ENCODE data around the gene TFF1.
"Not testable (repeated sequence)": the region's sequence is repeated elsewhere in the genome, so short reads cannot be mapped to it uniquely, and the experiment has no call there.

TFF1 gene

DNA sequence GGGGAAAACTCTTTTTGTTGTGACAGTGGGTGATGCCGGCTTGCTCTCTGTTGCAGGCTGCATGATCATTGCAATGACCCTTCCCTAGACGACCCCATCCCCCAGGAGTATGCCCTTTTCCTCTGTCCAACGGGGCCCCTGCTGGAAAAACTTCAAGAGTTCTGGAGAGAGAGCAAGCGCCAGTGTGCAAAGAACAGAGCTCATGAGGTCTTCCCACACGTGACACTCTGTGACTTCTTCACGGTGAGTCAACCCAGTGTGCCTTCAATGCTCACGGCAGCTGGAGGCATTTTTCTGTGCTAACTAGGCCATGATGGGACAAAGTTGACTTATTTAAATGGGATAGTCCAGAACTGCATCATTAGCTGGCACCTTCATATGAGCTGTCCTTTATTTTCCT is 43.0 kb upstream of the TFF1 start:
- no peaks in the 10 kb centered on the region for H3K9me3 ChIP-seq (ENCODE audit: control insufficient read depth, low read length)
- H3K27ac ChIP-seq (ENCODE audit: insufficient read depth, low read length, poor library complexity, severe bottlenecking): peak overlapping the region; percentile 36
- H3K4me1 ChIP-seq (ENCODE audit: control insufficient read depth, insufficient read depth, low read length, poor library complexity, severe bottlenecking): peaks cover 67% of the 10 kb centered on the region
- no peak for DNase-seq
- H3K4me3 ChIP-seq (ENCODE audit: insufficient read depth, low read depth, low read length, poor library complexity, severe bottlenecking): no peak overlapping the region
- no peaks in the 10 kb centered on the region for H3K27me3 ChIP-seq (replicated peaks; ENCODE audit: control insufficient read depth, insufficient read depth, low read length, poor library complexity, severe bottlenecking)
- H3K36me3 ChIP-seq (ENCODE audit: control insufficient read depth, insufficient read depth, low read length): peaks cover 69% of the 10 kb centered on the region

DNA sequence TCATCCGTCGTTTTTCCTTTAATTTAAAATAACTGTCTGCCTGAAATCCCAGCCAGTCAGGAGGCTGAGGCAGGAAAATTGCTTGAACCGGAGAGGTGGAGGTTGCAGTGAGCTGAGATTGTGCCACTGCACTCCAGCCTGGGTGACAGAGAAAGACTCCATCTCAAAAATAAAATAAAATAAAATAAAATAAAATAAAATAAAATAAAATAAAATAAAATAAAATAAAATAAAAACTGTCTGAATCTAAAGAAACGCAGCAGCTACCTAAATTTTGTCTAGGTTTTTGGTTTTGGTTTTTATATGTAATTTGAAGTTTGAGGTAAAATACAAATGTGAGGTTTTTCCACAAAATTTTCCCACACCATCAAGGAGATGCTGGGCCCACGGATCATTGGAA is 42.4 kb upstream of the TFF1 start:
- H3K4me1 ChIP-seq (ENCODE audit: control insufficient read depth, insufficient read depth, low read length, poor library complexity, severe bottlenecking): peaks cover 60% of the 10 kb centered on the region
- H3K27me3 ChIP-seq (replicated peaks; ENCODE audit: control insufficient read depth, insufficient read depth, low read length, poor library complexity, severe bottlenecking); DNase-seq; H3K4me3 ChIP-seq (ENCODE audit: insufficient read depth, low read depth, low read length, poor library complexity, severe bottlenecking); H3K9me3 ChIP-seq (ENCODE audit: control insufficient read depth, low read length): not testable (repeated sequence)
- peak overlapping the region; percentile 86 for H3K27ac ChIP-seq (ENCODE audit: insufficient read depth, low read length, poor library complexity, severe bottlenecking)
- peaks cover 62% of the 10 kb centered on the region for H3K36me3 ChIP-seq (ENCODE audit: control insufficient read depth, insufficient read depth, low read length)

DNA sequence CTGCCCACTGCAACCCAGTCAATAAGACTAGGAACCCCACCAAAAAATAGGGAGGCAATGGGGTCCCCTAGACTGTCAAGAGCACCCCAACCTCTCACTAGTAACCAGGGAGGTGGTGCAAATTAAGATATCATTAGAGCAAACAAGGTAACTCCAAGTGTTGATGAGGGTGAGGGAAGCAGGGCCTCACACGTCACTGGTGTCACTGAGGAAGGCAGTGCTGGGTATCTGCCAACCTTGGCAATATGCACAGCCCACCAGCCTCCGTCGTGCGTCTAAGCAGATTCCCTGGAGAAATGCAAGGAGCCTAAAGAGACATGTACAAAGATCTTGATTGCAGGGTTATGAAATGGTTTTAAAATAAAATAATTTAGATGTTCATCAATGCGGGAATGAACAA is 41.1 kb upstream of the TFF1 start:
- Histone ChIP-seq H3K27ac (ENCODE audit: insufficient read depth, low read length, poor library complexity, severe bottlenecking) (peak overlapping the region; percentile 86), H3K4me1 (ENCODE audit: control insufficient read depth, insufficient read depth, low read length, poor library complexity, severe bottlenecking) (peaks cover 59% of the 10 kb centered on the region), H3K4me3 (ENCODE audit: insufficient read depth, low read depth, low read length, poor library complexity, severe bottlenecking) (peak overlapping the region; percentile 55), H3K36me3 (ENCODE audit: control insufficient read depth, insufficient read depth, low read length) (peaks cover 50% of the 10 kb centered on the region), H3K9me3 (ENCODE audit: control insufficient read depth, low read length) (no peaks in the 10 kb centered on the region), H3K27me3 (replicated peaks; ENCODE audit: control insufficient read depth, insufficient read depth, low read length, poor library complexity, severe bottlenecking) (no peaks in the 10 kb centered on the region)
- no peak for DNase-seq

- H3K27me3 ChIP-seq (replicated peaks; ENCODE audit: control insufficient read depth, insufficient read depth, low read length, poor library complexity, severe bottlenecking): no peaks in the 10 kb centered on the region
- peaks cover 53% of the 10 kb centered on the region for H3K4me1 ChIP-seq (ENCODE audit: control insufficient read depth, insufficient read depth, low read length, poor library complexity, severe bottlenecking)
- DNase-seq: no peak
- H3K4me3 ChIP-seq (ENCODE audit: insufficient read depth, low read depth, low read length, poor library complexity, severe bottlenecking): peak overlapping the region; percentile 55
- H3K36me3 ChIP-seq (ENCODE audit: control insufficient read depth, insufficient read depth, low read length): peaks cover 44% of the 10 kb centered on the region
- peak overlapping the region; percentile 86 for H3K27ac ChIP-seq (ENCODE audit: insufficient read depth, low read length, poor library complexity, severe bottlenecking)
- H3K9me3 ChIP-seq (ENCODE audit: control insufficient read depth, low read length): no peaks in the 10 kb centered on the region
These were observed 40.5 kb upstream of the TFF1 start for GRCh38 chr21:42406866-42407265.

GRCh38 chr21:42406201-42406621 is 39.9 kb upstream of the TFF1 start:
- peak overlapping the region; percentile 86 for H3K27ac ChIP-seq (ENCODE audit: insufficient read depth, low read length, poor library complexity, severe bottlenecking)
- H3K4me1 ChIP-seq (ENCODE audit: control insufficient read depth, insufficient read depth, low read length, poor library complexity, severe bottlenecking): peaks cover 47% of the 10 kb centered on the region
- no peaks in the 10 kb centered on the region for H3K27me3 ChIP-seq (replicated peaks; ENCODE audit: control insufficient read depth, insufficient read depth, low read length, poor library complexity, severe bottlenecking)
- DNase-seq: no peak
- H3K4me3 ChIP-seq (ENCODE audit: insufficient read depth, low read depth, low read length, poor library complexity, severe bottlenecking): peak overlapping the region; percentile 55
- H3K9me3 ChIP-seq (ENCODE audit: control insufficient read depth, low read length): no peaks in the 10 kb centered on the region
- peaks cover 37% of the 10 kb centered on the region for H3K36me3 ChIP-seq (ENCODE audit: control insufficient read depth, insufficient read depth, low read length)

DNA sequence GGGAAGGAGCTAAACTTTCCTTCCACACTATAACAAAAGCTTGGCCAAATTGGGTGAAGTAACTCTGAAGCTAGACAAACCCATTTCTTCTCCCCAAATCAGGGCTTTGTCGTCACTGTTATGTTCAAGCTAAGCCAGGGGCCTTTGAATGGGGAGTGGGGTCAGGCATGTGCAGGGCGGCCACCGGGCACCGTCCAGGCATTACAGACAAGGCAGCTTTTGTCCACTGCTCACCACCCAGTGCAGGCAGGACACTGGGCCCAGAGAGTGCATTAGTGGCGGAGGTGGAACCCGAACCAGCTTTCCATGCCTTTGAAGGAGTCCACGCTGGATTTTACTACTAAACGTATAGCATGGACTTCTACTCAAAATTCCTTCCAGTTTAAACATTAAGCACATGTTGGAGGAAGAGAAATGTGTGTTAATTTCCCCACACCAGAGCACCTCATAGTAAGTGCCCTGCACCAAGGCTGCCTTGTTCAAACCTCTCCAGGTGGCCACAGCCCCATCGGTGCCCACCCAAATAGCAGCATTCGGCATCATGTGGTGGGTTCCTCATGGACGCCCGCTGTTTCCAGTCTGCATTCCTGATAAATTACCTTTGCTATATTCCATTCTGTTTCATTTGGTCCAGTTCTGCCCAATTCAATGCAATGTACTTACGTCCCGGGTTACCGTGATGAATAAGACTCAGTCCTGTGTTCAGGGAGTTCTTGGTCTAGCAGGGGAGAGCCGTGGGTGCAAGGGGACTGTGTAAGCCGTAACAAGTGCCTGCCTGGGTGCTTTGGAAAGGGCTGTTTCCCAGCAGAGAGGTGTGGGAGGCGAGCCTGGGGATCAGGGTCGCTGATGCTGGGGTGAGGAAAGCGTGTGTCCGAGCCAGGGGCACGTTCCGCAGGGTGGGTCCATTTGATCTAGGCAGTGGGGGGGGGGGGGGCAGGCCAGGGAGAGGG is 39.0 kb upstream of the TFF1 start:
- peaks cover 46% of the 10 kb centered on the region for H3K4me1 ChIP-seq (ENCODE audit: control insufficient read depth, insufficient read depth, low read length, poor library complexity, severe bottlenecking)
- H3K36me3 ChIP-seq (ENCODE audit: control insufficient read depth, insufficient read depth, low read length): peaks cover 29% of the 10 kb centered on the region
- peak overlapping the region; percentile 86 for H3K27ac ChIP-seq (ENCODE audit: insufficient read depth, low read length, poor library complexity, severe bottlenecking)
- no peaks in the 10 kb centered on the region for H3K27me3 ChIP-seq (replicated peaks; ENCODE audit: control insufficient read depth, insufficient read depth, low read length, poor library complexity, severe bottlenecking)
- peak overlapping the region; percentile 55 for H3K4me3 ChIP-seq (ENCODE audit: insufficient read depth, low read depth, low read length, poor library complexity, severe bottlenecking)
- DNase-seq: no peak
- H3K9me3 ChIP-seq (ENCODE audit: control insufficient read depth, low read length): no peaks in the 10 kb centered on the region

DNA sequence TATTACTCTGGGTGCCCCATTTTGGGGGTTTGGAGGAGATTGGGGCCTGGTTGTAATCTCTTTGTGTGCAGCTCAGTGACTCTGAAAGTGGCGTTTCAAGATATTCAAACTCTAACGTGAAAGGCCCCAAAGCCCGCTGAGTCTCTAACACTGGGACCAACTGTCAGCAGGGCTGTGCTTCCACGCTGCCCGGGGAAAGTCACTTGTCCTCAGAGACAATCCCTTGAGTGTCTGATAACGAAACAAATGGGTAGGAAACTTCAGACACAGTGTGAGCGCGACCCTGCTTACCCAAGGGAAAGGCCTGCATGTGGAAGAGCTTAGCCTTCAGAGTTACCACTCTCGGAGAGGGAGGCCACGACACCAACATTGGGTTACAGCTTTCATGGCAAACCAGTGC is 38.2 kb upstream of the TFF1 start:
- Histone ChIP-seq H3K4me3 (ENCODE audit: insufficient read depth, low read depth, low read length, poor library complexity, severe bottlenecking) (peak overlapping the region; percentile 55), H3K4me1 (ENCODE audit: control insufficient read depth, insufficient read depth, low read length, poor library complexity, severe bottlenecking) (peaks cover 47% of the 10 kb centered on the region), H3K36me3 (ENCODE audit: control insufficient read depth, insufficient read depth, low read length) (peaks cover 21% of the 10 kb centered on the region), H3K27me3 (replicated peaks; ENCODE audit: control insufficient read depth, insufficient read depth, low read length, poor library complexity, severe bottlenecking) (no peaks in the 10 kb centered on the region), H3K27ac (ENCODE audit: insufficient read depth, low read length, poor library complexity, severe bottlenecking) (peak overlapping the region; percentile 86), H3K9me3 (ENCODE audit: control insufficient read depth, low read length) (no peaks in the 10 kb centered on the region)
- no peak for DNase-seq

- peak within 1 kb of the TSS; percentile 86 for H3K27ac ChIP-seq (ENCODE audit: insufficient read depth, low read length, poor library complexity, severe bottlenecking)
- peaks cover 14% of the 10 kb centered on the region for H3K36me3 ChIP-seq (ENCODE audit: control insufficient read depth, insufficient read depth, low read length)
- DNase-seq: peak in 1 of 3 donors; percentile 44
- H3K9me3 ChIP-seq (ENCODE audit: control insufficient read depth, low read length): no peaks in the 10 kb centered on the region
- peak within 1 kb of the TSS; percentile 55 for H3K4me3 ChIP-seq (ENCODE audit: insufficient read depth, low read depth, low read length, poor library complexity, severe bottlenecking)
- H3K4me1 ChIP-seq (ENCODE audit: control insufficient read depth, insufficient read depth, low read length, poor library complexity, severe bottlenecking): peaks cover 45% of the 10 kb centered on the region
- no peaks in the 10 kb centered on the region for H3K27me3 ChIP-seq (replicated peaks; ENCODE audit: control insufficient read depth, insufficient read depth, low read length, poor library complexity, severe bottlenecking)
These were observed 37.4 kb upstream of the TFF1 start, which contains the start of gene UBASH3A for GRCh38 chr21:42403611-42404231. UBASH3A (plus strand) TSS chr21:42403902; CDS start chr21:42403946, 44 bp downstream.

GRCh38 chr21:42401820-42402251 is 35.5 kb upstream of the TFF1 start:
- DNase-seq: no peak

GRCh38 chr21:42401154-42401553 is 34.8 kb upstream of the TFF1 start:
- peaks cover 30% of the 10 kb centered on the region for H3K4me1 ChIP-seq (ENCODE audit: control insufficient read depth, insufficient read depth, low read length, poor library complexity, severe bottlenecking)
- no peak for DNase-seq
- H3K36me3 ChIP-seq (ENCODE audit: control insufficient read depth, insufficient read depth, low read length): no peaks in the 10 kb centered on the region
- peak overlapping the region; percentile 15 for H3K27ac ChIP-seq (ENCODE audit: insufficient read depth, low read length, poor library complexity, severe bottlenecking)
- no peak overlapping the region for H3K4me3 ChIP-seq (ENCODE audit: insufficient read depth, low read depth, low read length, poor library complexity, severe bottlenecking)
- no peaks in the 10 kb centered on the region for H3K9me3 ChIP-seq (ENCODE audit: control insufficient read depth, low read length)
- H3K27me3 ChIP-seq (replicated peaks; ENCODE audit: control insufficient read depth, insufficient read depth, low read length, poor library complexity, severe bottlenecking): no peaks in the 10 kb centered on the region

More at GRCh38 chr21:42401820-42402251, 35.5 kb upstream of the TFF1 start:
- H3K36me3 ChIP-seq (ENCODE audit: control insufficient read depth, insufficient read depth, low read length): no peaks in the 10 kb centered on the region
- peak overlapping the region; percentile 19 for H3K27ac ChIP-seq (ENCODE audit: insufficient read depth, low read length, poor library complexity, severe bottlenecking)
- peaks cover 35% of the 10 kb centered on the region for H3K4me1 ChIP-seq (ENCODE audit: control insufficient read depth, insufficient read depth, low read length, poor library complexity, severe bottlenecking)
- H3K9me3 ChIP-seq (ENCODE audit: control insufficient read depth, low read length): no peaks in the 10 kb centered on the region
- no peaks in the 10 kb centered on the region for H3K27me3 ChIP-seq (replicated peaks; ENCODE audit: control insufficient read depth, insufficient read depth, low read length, poor library complexity, severe bottlenecking)
- no peak overlapping the region for H3K4me3 ChIP-seq (ENCODE audit: insufficient read depth, low read depth, low read length, poor library complexity, severe bottlenecking)
